IMR-90 (cell line): Measurements from ENCODE around the gene NPIPB8.
"Not testable (repeated sequence)": the region's sequence is repeated elsewhere in the genome, so short reads cannot be mapped to it uniquely, and the experiment has no call there.

ENCODE experiments used
- CEBPB ChIP-seq: IDR thresholded peaks from 2 replicates; pipeline ENCODE4 v1.6.1; 2012; ENCODE audit warnings: low read depth, low read length, improper control_type of control experiment
- POLR2A ChIP-seq: IDR thresholded peaks from 2 replicates; pipeline ENCODE4 v1.6.1; 2012; ENCODE audit warnings: mild to moderate bottlenecking, low read depth, low read length
- TF ChIP-seq, protein P1 (sequence below): conservative IDR thresholded peaks from 2 replicates; pipeline ENCODE4 v1.5.1; 2012; ENCODE audit warnings: mild to moderate bottlenecking, low read depth, low read length, improper control_type of control experiment

- not testable (repeated sequence) for TF ChIP-seq CEBPB, POLR2A
- TF ChIP-seq, protein P1, sequence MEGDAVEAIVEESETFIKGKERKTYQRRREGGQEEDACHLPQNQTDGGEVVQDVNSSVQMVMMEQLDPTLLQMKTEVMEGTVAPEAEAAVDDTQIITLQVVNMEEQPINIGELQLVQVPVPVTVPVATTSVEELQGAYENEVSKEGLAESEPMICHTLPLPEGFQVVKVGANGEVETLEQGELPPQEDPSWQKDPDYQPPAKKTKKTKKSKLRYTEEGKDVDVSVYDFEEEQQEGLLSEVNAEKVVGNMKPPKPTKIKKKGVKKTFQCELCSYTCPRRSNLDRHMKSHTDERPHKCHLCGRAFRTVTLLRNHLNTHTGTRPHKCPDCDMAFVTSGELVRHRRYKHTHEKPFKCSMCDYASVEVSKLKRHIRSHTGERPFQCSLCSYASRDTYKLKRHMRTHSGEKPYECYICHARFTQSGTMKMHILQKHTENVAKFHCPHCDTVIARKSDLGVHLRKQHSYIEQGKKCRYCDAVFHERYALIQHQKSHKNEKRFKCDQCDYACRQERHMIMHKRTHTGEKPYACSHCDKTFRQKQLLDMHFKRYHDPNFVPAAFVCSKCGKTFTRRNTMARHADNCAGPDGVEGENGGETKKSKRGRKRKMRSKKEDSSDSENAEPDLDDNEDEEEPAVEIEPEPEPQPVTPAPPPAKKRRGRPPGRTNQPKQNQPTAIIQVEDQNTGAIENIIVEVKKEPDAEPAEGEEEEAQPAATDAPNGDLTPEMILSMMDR = not testable (repeated sequence)
These were observed 61.9 kb downstream of the NPIPB8 start for GRCh38 chr16:28699792-28700191.
